A549 (cell line): ENCODE data around the gene SERPINE1. TPM values are rescaled to one million over a fixed set of nuclear protein-coding genes. Genes with fewer than 3 reads are reported as not detected.

Source experiments
- ATAC-seq, 2 experiments: fragments of 200-7000 bp in 1 of 2; fragments of >200 bp in 1 of 2; cut with Nextera tagmentation in 1 of 2; cut with Tn5 transposase in 1 of 2; 3 replicates each; pipeline versions ENCODE4 v1.8.0 to v1.9.1; 2018 to 2020; ENCODE audit warnings: mild to moderate bottlenecking in 1 of 2, moderate library complexity in 1 of 2
- CTCF ChIA-PET: fragments of 300-600 bp; sonication (Branson Sonifier 250); formaldehyde crosslinking; extraction: SDS; loops from one replicate; lab custom pipeline; 2021; ENCODE audit warnings: antibody characterized with exemption, inconsistent platforms; lab: Yijun Ruan, JAX
- POLR2A ChIA-PET: fragments of 350-600 bp; formaldehyde crosslinking; extraction: SDS; loops from one replicate; lab custom pipeline; 2021; ENCODE audit warnings: antibody characterized with exemption, inconsistent platforms; lab: Yijun Ruan, JAX
- DNase-seq, 2 experiments: peaks; one replicate each; pipeline versions ENCODE4 v3.0.0 to v3.0.0-alpha.2; 2011 to 2016; ENCODE audit warnings: low read depth in 1 of 2, low spot score in 1 of 2
- FAIRE-seq: peaks from 2 replicates; lab custom pipeline; 2011; peaks lifted over from hg19 to GRCh38; lab: Jason Lieb, UNC
- H3K27ac ChIP-seq, 2 experiments: fragments of >200 bp; sonication (Bioruptor Twin); formaldehyde crosslinking; 3 replicates each; pipeline ENCODE4 v1.5.1; 2016 to 2017
- H3K4me1 ChIP-seq: fragments of >200 bp; sonication (Bioruptor Twin); formaldehyde crosslinking; 3 replicates; pipeline ENCODE4 v1.6.1; 2016
- H3K4me2 ChIP-seq: fragments of >200 bp; sonication (Bioruptor Twin); formaldehyde crosslinking; 3 replicates; pipeline ENCODE4 v1.6.1; 2016
- H3K4me3 ChIP-seq: fragments of >200 bp; sonication (Bioruptor Twin); formaldehyde crosslinking; 3 replicates; pipeline ENCODE4 v1.5.1; 2016
- H3K9me3 ChIP-seq: fragments of >200 bp; sonication (Bioruptor Twin); formaldehyde crosslinking; 3 replicates; pipeline ENCODE4 v1.6.1; 2016
- ATOH8 ChIP-seq: fragments of 250-450 bp; sonication (Bioruptor Pico); IDR thresholded peaks from 2 replicates; pipeline ENCODE4 v1.5.0; 2020; ENCODE audit warnings: low read depth, mild to moderate bottlenecking, moderate library complexity
- BCL3 ChIP-seq: fragments of >200 bp; sonication (Bioruptor Twin); formaldehyde crosslinking; IDR thresholded peaks from 3 replicates; pipeline ENCODE4 v1.6.1; 2016
- CBX8 ChIP-seq: fragments of 200-600 bp; sonication (generic); IDR thresholded peaks from 2 replicates; pipeline ENCODE4 v1.6.1; 2016
- CHD2 ChIP-seq: fragments of 150-350 bp; IDR thresholded peaks from 2 replicates; pipeline ENCODE4 v1.6.1; 2014; ENCODE audit warnings: low read length; ENCODE audit not compliant: partially characterized antibody
- E2F6 ChIP-seq: IDR thresholded peaks from 2 replicates; pipeline ENCODE4 v1.6.1; 2012; ENCODE audit warnings: low read depth, borderline replicate concordance
- EHF ChIP-seq: fragments of 250-450 bp; sonication (Bioruptor Pico); IDR thresholded peaks from 2 replicates; pipeline ENCODE4 v1.5.0; 2020; ENCODE audit warnings: mild to moderate bottlenecking
- EHMT2 ChIP-seq: fragments of 200-600 bp; sonication (generic); IDR thresholded peaks from 2 replicates; pipeline ENCODE4 v1.6.1; 2016; ENCODE audit warnings: antibody characterized with exemption, low read depth, mild to moderate bottlenecking, moderate library complexity
- EP300 ChIP-seq, 2 experiments: fragments of >200 bp; sonication (Bioruptor Twin); formaldehyde crosslinking; IDR thresholded peaks; 2 replicates in 1 of 2; 3 replicates in 1 of 2; pipeline ENCODE4 v1.6.1; 2016 to 2017
- ESRRA ChIP-seq: fragments of 150-350 bp; IDR thresholded peaks from 2 replicates; pipeline ENCODE4 v1.6.1; 2014; ENCODE audit warnings: mild to moderate bottlenecking, low read length, borderline replicate concordance
- GATA3 ChIP-seq: IDR thresholded peaks from 2 replicates; pipeline ENCODE4 v1.6.1; 2012; ENCODE audit warnings: borderline replicate concordance
- HDAC2 ChIP-seq: fragments of 200-600 bp; sonication (generic); IDR thresholded peaks from 2 replicates; pipeline ENCODE4 v1.6.1; 2016
- HMGXB4 ChIP-seq: fragments of 250-450 bp; sonication (Bioruptor Pico); IDR thresholded peaks from 2 replicates; pipeline ENCODE4 v1.5.0; 2021; ENCODE audit warnings: mild to moderate bottlenecking, moderate library complexity, borderline replicate concordance
- HOXA7 ChIP-seq: fragments of 250-450 bp; sonication (Bioruptor Pico); IDR thresholded peaks from 2 replicates; pipeline ENCODE4 v1.5.0; 2020; ENCODE audit warnings: mild to moderate bottlenecking, moderate library complexity
- JUN ChIP-seq, 2 experiments: fragments of >200 bp; sonication (Bioruptor Twin); formaldehyde crosslinking; IDR thresholded peaks; 2 replicates in 1 of 2; 3 replicates in 1 of 2; pipeline ENCODE4 v1.6.1; 2016 to 2017
- KDM1A ChIP-seq: fragments of 200-600 bp; sonication (generic); IDR thresholded peaks from 2 replicates; pipeline ENCODE4 v1.6.1; 2016; ENCODE audit warnings: low read depth, mild to moderate bottlenecking
- KDM5A ChIP-seq: fragments of 200-600 bp; sonication (generic); IDR thresholded peaks from 2 replicates; pipeline ENCODE4 v1.6.1; 2016; ENCODE audit warnings: antibody characterized with exemption, mild to moderate bottlenecking
- MAFK ChIP-seq: fragments of 450-650 bp; IDR thresholded peaks from 2 replicates; pipeline ENCODE4 v1.6.1; 2014; ENCODE audit not compliant: partially characterized antibody
- NFE2L2 ChIP-seq: fragments of 150-350 bp; conservative IDR thresholded peaks from 2 replicates; pipeline ENCODE4 v1.6.1; 2014; ENCODE audit warnings: low read length
- NR3C1 ChIP-seq: fragments of >200 bp; sonication (Bioruptor Twin); formaldehyde crosslinking; IDR thresholded peaks from 3 replicates; pipeline ENCODE4 v1.6.1; 2017
- PBX3 ChIP-seq: IDR thresholded peaks from 2 replicates; pipeline ENCODE4 v1.6.1; 2012
- PHF8 ChIP-seq: fragments of 200-600 bp; sonication (generic); IDR thresholded peaks from 2 replicates; pipeline ENCODE4 v1.6.1; 2016; ENCODE audit warnings: low read depth, mild to moderate bottlenecking, antibody characterized with exemption, moderate library complexity, borderline replicate concordance
- POLR2AphosphoS2 ChIP-seq: conservative IDR thresholded peaks from 2 replicates; pipeline ENCODE4 v1.6.1; 2012; ENCODE audit warnings: low read length, improper control_type of control experiment, inconsistent platforms
- RNF2 ChIP-seq: fragments of 200-600 bp; sonication (generic); IDR thresholded peaks from 2 replicates; pipeline ENCODE4 v1.6.1; 2016; ENCODE audit warnings: low read depth, mild to moderate bottlenecking, antibody characterized with exemption, moderate library complexity, borderline replicate concordance
- TFCP2L1 ChIP-seq: fragments of 250-450 bp; sonication (Bioruptor Pico); IDR thresholded peaks from 2 replicates; pipeline ENCODE4 v1.5.0; 2021; ENCODE audit warnings: mild to moderate bottlenecking
- ZC3H11A ChIP-seq: fragments of 450-650 bp; IDR thresholded peaks from 2 replicates; pipeline ENCODE4 v1.6.1; 2014; ENCODE audit warnings: antibody characterized with exemption, mild to moderate bottlenecking
- ZNF302 ChIP-seq: fragments of 250-450 bp; sonication (Bioruptor Pico); IDR thresholded peaks from 2 replicates; pipeline ENCODE4 v1.9.0; 2021; ENCODE audit warnings: inconsistent platforms, mild to moderate bottlenecking, moderate library complexity
- WGBS: methylation state at CpG from one replicate; pipeline ENCODE4 v1.1.6; 2017; ENCODE audit errors: missing lambda C conversion rate; 5-methylcytosine and 5-hydroxymethylcytosine counted together
- polyA plus RNA-seq, 4 experiments: library from polyadenylated mRNA; depleted of rRNA in 3 of 4; stranded (reverse); fragments of >200 nt; fragmentation: RNase III in 1 of 4; extraction: RNeasy Plus Mini Kit Qiagen cat#74134 plus additional on column Dnase treatment in 1 of 4; gene quantifications; 2 replicates in 3 of 4; 3 replicates in 1 of 4; pipeline ENCODE4 v1.2.3, GENCODE V29; 2011 to 2017
- TF ChIP-seq, protein P1 (sequence below): fragments of >200 bp; sonication (Bioruptor Twin); formaldehyde crosslinking; IDR thresholded peaks from 2 replicates; pipeline ENCODE4 v1.6.1; 2016
- TF ChIP-seq, protein P2 (sequence below): IDR thresholded peaks from 2 replicates; pipeline ENCODE4 v1.6.1; 2012
- TF ChIP-seq, protein P3 (sequence below): fragments of 200-600 bp; sonication (generic); IDR thresholded peaks from 2 replicates; pipeline ENCODE4 v1.6.1; 2016; ENCODE audit warnings: antibody characterized with exemption, mild to moderate bottlenecking, moderate library complexity

The SERPINE1 gene
- polyA plus RNA-seq, 2 of the 4 experiments (the other 2 are of a cell fraction), result 286 to 355 TPM

DNA sequence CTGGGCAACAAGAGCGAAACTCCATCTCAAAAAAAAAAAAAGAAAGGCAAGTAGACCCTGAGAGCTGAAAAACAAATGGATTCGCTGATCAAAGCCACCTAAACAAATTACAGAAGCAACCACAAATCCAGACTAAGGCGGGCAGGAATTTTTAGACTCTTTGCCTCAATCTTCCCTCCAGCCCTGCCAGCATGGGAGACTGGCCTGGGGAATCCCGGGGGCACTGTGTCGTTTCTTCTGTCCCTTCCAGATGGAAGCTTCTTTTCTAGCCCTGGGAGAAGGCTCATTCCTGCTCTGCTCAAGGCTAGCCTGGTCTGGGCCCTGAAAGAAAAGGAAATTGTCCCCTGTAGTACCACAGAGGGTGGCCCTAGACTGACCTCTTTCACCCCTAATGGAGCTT is 15.6 kb upstream of the SERPINE1 start:
- no peak overlapping the region for H3K4me2 ChIP-seq
- FAIRE-seq, result no peak
- H3K4me3 ChIP-seq, result no peak overlapping the region
- CTCF ChIA-PET, result interaction anchor here (1.0 to 20.0 kb wide), 6 partner anchors 8 to 81 kb away, joined by 3 to 600 read pairs (median 6); partner anchors contain the start of gene SERPINE1
- no peak for DNase-seq
- no peaks in the 10 kb centered on the region for H3K9me3 ChIP-seq
- POLR2A ChIA-PET, result interaction anchor here (1.0 to 1.2 kb wide), 3 partner anchors 10 to 15 kb away, joined by 4 to 5 read pairs (median 5); partner anchors contain the start of gene SERPINE1
- no peak for ATAC-seq
- H3K27ac ChIP-seq, result peak overlapping the region; percentile 94 to 95; a peak in 5 of 6 replicates
- H3K4me1 ChIP-seq, result peaks cover 34% of the 10 kb centered on the region
- TF ChIP-seq CBX8 (no peak), RNF2 (no peak), KDM5A (no peak), EHF (CRISPR knock-in tag) (no peak), POLR2AphosphoS2 (no peak), HMGXB4 (CRISPR knock-in tag) (no peak), KDM1A (no peak), MAFK (no peak), NFE2L2 (no peak), HOXA7 (no peak), PHF8 (no peak), JUN (IDR thresholded peaks at IDR 0.05) (no peak), ZNF302 (CRISPR knock-in tag) (no peak), EHMT2 (no peak)
- TF ChIP-seq, protein P1, sequence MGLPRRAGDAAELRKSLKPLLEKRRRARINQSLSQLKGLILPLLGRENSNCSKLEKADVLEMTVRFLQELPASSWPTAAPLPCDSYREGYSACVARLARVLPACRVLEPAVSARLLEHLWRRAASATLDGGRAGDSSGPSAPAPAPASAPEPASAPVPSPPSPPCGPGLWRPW, result no peak
- TF ChIP-seq, protein P2, sequence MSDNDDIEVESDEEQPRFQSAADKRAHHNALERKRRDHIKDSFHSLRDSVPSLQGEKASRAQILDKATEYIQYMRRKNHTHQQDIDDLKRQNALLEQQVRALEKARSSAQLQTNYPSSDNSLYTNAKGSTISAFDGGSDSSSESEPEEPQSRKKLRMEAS, result no peak
- 86% methylated on average over 5 of the region's 5 CpGs for WGBS

GRCh38 chr7:101112233-101112632 is 14.7 kb upstream of the SERPINE1 start:
- WGBS, result 90% methylated on average over 11 of the region's 11 CpGs
- no peak overlapping the region for H3K4me2 ChIP-seq
- FAIRE-seq (no peak), ATAC-seq (no peak), DNase-seq (no peak)
- no peaks in the 10 kb centered on the region for H3K9me3 ChIP-seq
- ChIA-PET CTCF (interaction anchor here (0.7 to 20.0 kb wide), 5 partner anchors 9 to 178 kb away, joined by 3 to 600 read pairs (median 5); partner anchors contain the start of gene SERPINE1), POLR2A (interaction anchor here (1.0 to 1.2 kb wide), 2 partner anchors 10 to 14 kb away, joined by 4 to 5 read pairs; partner anchors contain the start of gene SERPINE1)
- no peak overlapping the region for H3K4me3 ChIP-seq
- H3K4me1 ChIP-seq, result peaks cover 44% of the 10 kb centered on the region
- peak overlapping the region; percentile 94 to 95; a peak in 4 of 6 replicates for H3K27ac ChIP-seq
- no peak for TF ChIP-seq ESRRA
- TF ChIP-seq, protein P3, sequence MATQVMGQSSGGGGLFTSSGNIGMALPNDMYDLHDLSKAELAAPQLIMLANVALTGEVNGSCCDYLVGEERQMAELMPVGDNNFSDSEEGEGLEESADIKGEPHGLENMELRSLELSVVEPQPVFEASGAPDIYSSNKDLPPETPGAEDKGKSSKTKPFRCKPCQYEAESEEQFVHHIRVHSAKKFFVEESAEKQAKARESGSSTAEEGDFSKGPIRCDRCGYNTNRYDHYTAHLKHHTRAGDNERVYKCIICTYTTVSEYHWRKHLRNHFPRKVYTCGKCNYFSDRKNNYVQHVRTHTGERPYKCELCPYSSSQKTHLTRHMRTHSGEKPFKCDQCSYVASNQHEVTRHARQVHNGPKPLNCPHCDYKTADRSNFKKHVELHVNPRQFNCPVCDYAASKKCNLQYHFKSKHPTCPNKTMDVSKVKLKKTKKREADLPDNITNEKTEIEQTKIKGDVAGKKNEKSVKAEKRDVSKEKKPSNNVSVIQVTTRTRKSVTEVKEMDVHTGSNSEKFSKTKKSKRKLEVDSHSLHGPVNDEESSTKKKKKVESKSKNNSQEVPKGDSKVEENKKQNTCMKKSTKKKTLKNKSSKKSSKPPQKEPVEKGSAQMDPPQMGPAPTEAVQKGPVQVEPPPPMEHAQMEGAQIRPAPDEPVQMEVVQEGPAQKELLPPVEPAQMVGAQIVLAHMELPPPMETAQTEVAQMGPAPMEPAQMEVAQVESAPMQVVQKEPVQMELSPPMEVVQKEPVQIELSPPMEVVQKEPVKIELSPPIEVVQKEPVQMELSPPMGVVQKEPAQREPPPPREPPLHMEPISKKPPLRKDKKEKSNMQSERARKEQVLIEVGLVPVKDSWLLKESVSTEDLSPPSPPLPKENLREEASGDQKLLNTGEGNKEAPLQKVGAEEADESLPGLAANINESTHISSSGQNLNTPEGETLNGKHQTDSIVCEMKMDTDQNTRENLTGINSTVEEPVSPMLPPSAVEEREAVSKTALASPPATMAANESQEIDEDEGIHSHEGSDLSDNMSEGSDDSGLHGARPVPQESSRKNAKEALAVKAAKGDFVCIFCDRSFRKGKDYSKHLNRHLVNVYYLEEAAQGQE, result no peak
- no peak for TF ChIP-seq TFCP2L1
- TF ChIP-seq NR3C1, result no peak
- no peak for TF ChIP-seq BCL3
- TF ChIP-seq HDAC2, result no peak
- TF ChIP-seq ATOH8, result no peak
- TF ChIP-seq PBX3, result no peak
- no peak for TF ChIP-seq HOXA7
- no peak for TF ChIP-seq ZC3H11A
- TF ChIP-seq E2F6, result no peak
- no peak for TF ChIP-seq GATA3
- no peak for TF ChIP-seq EP300 (IDR thresholded peaks at IDR 0.05)
- no peak for TF ChIP-seq CHD2
